Liver (tissue), 3 donors: ENCODE results near the gene PTH1R.

ENCODE experiments used
- FOXA1 ChIP-seq: IDR thresholded peaks from 2 replicates; pipeline ENCODE4 v1.6.1; 2016; ENCODE audit warnings: antibody characterized with exemption
- FOXA2 ChIP-seq: IDR thresholded peaks from 2 replicates; pipeline ENCODE4 v1.6.1; 2016; ENCODE audit warnings: antibody characterized with exemption
- GABPA ChIP-seq, 2 donors: IDR thresholded peaks in 1 of 2; conservative IDR thresholded peaks in 1 of 2; 2 replicates each; pipeline ENCODE4 v1.6.1; 2016; ENCODE audit warnings: antibody characterized with exemption in 2 of 2, mild to moderate bottlenecking in 1 of 2, moderate library complexity in 1 of 2
- HNF4A ChIP-seq, 2 donors: conservative IDR thresholded peaks; 2 replicates each; pipeline ENCODE4 v1.6.1; 2016; ENCODE audit warnings: antibody characterized with exemption in 2 of 2, mild to moderate bottlenecking in 2 of 2
- JUND ChIP-seq, 2 donors: IDR thresholded peaks; 2 replicates each; pipeline ENCODE4 v1.6.1; 2016; ENCODE audit warnings: antibody characterized with exemption in 2 of 2
- NR2F2 ChIP-seq: IDR thresholded peaks from 2 replicates; pipeline ENCODE4 v1.6.1; 2016; ENCODE audit warnings: antibody characterized with exemption
- RAD21 ChIP-seq, 2 donors: IDR thresholded peaks; 2 replicates each; pipeline ENCODE4 v1.6.1; 2016; ENCODE audit warnings: antibody characterized with exemption in 2 of 2, mild to moderate bottlenecking in 2 of 2
- RXRA ChIP-seq, 2 donors: IDR thresholded peaks; 2 replicates each; pipeline ENCODE4 v1.6.1; 2017 to 2018; ENCODE audit warnings: antibody characterized with exemption in 2 of 2, mild to moderate bottlenecking in 1 of 2
- SP1 ChIP-seq: IDR thresholded peaks from 2 replicates; pipeline ENCODE4 v1.6.1; 2018; ENCODE audit warnings: antibody characterized with exemption, mild to moderate bottlenecking
- TF ChIP-seq, protein P1 (sequence below): fragments of 150-350 bp; IDR thresholded peaks from 2 replicates; pipeline ENCODE4 v1.5.1; 2017; ENCODE audit warnings: improper control_type of control experiment, low read depth, low read length; ENCODE audit not compliant: missing input control
- TF ChIP-seq, protein P2 (sequence below): IDR thresholded peaks from 2 replicates; pipeline ENCODE4 v1.6.1; 2016; ENCODE audit warnings: antibody characterized with exemption
- TF ChIP-seq, protein P3 (sequence below): IDR thresholded peaks from 2 replicates; pipeline ENCODE4 v1.6.1; 2016; ENCODE audit warnings: antibody characterized with exemption, mild to moderate bottlenecking
- donor health status: healthy.
- donor health status: healthy.

DNA sequence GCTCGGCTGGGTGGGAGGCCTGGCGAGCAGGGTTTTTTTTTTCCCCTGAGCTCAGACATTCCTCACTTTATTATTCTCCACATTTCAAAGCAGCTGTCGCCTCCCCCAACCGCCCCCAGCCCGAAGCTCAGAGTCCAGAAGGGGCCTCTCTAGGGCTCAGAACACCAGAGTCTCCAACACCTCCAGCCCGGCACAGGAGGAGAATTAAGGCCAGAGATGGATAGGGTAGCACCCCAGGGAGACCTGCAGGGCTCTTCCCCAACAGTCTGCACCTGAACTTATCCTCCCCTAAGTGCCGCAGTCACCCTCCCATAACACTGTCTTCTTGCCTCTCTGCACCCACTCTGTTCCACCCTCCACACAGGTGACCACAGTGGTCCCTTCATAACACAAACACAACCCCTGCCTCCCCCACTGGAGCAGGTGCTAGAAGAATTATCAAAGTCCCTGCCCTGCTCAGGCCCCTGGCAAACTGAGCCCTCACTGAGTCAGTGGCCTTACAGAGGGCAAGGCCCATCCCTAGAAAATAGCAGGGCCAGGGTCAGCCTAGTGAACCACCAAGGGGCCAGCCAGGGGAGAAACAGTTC, 28.4 kb upstream of the PTH1R start:
- TF ChIP-seq, protein P1, sequence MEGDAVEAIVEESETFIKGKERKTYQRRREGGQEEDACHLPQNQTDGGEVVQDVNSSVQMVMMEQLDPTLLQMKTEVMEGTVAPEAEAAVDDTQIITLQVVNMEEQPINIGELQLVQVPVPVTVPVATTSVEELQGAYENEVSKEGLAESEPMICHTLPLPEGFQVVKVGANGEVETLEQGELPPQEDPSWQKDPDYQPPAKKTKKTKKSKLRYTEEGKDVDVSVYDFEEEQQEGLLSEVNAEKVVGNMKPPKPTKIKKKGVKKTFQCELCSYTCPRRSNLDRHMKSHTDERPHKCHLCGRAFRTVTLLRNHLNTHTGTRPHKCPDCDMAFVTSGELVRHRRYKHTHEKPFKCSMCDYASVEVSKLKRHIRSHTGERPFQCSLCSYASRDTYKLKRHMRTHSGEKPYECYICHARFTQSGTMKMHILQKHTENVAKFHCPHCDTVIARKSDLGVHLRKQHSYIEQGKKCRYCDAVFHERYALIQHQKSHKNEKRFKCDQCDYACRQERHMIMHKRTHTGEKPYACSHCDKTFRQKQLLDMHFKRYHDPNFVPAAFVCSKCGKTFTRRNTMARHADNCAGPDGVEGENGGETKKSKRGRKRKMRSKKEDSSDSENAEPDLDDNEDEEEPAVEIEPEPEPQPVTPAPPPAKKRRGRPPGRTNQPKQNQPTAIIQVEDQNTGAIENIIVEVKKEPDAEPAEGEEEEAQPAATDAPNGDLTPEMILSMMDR: no peak
- TF ChIP-seq GABPA (IDR thresholded peaks at IDR 0.05 in 1 of 2, conservative IDR thresholded peaks at IDR 0.05 in 1 of 2): no peak
- TF ChIP-seq, protein P2, sequence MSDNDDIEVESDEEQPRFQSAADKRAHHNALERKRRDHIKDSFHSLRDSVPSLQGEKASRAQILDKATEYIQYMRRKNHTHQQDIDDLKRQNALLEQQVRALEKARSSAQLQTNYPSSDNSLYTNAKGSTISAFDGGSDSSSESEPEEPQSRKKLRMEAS: no peak
- no peak for TF ChIP-seq HNF4A (conservative IDR thresholded peaks at IDR 0.05)
- TF ChIP-seq RAD21 (IDR thresholded peaks at IDR 0.05): no peak
- TF ChIP-seq SP1: no peak
- no peak for TF ChIP-seq RXRA (IDR thresholded peaks at IDR 0.05)
- TF ChIP-seq FOXA1: no peak
- TF ChIP-seq FOXA2: no peak
- TF ChIP-seq, protein P3, sequence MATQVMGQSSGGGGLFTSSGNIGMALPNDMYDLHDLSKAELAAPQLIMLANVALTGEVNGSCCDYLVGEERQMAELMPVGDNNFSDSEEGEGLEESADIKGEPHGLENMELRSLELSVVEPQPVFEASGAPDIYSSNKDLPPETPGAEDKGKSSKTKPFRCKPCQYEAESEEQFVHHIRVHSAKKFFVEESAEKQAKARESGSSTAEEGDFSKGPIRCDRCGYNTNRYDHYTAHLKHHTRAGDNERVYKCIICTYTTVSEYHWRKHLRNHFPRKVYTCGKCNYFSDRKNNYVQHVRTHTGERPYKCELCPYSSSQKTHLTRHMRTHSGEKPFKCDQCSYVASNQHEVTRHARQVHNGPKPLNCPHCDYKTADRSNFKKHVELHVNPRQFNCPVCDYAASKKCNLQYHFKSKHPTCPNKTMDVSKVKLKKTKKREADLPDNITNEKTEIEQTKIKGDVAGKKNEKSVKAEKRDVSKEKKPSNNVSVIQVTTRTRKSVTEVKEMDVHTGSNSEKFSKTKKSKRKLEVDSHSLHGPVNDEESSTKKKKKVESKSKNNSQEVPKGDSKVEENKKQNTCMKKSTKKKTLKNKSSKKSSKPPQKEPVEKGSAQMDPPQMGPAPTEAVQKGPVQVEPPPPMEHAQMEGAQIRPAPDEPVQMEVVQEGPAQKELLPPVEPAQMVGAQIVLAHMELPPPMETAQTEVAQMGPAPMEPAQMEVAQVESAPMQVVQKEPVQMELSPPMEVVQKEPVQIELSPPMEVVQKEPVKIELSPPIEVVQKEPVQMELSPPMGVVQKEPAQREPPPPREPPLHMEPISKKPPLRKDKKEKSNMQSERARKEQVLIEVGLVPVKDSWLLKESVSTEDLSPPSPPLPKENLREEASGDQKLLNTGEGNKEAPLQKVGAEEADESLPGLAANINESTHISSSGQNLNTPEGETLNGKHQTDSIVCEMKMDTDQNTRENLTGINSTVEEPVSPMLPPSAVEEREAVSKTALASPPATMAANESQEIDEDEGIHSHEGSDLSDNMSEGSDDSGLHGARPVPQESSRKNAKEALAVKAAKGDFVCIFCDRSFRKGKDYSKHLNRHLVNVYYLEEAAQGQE: no peak
- no peak for TF ChIP-seq JUND (IDR thresholded peaks at IDR 0.05)
- no peak for TF ChIP-seq NR2F2
